ENCODE data around the gene NPTXR.

NPTXR gene

GRCh38 chr22:38872172-38872830 lies 28.5 kb upstream of the NPTXR start, which contains the start of gene CBX6:
TSS of gene CBX6 (minus strand) at chr22:38872216. CDS start at chr22:38872190, 26 bp downstream.
- Mint-ChIP-seq H3K27me3 (peaks cover 7% of the 10 kb centered on the region), H3K4me1 (peaks cover 64% of the 10 kb centered on the region), H3K27ac (peak within 1 kb of the TSS; percentile 81), H3K9me3 (no peaks in the 10 kb centered on the region), H3K4me3 (peak within 1 kb of the TSS; percentile 83), H3K36me3 (ENCODE audit: low read depth) (peaks cover 32% of the 10 kb centered on the region)
- DNase-seq (peak; percentile 98), ATAC-seq (peak; percentile 60)

GRCh38 chr22:38871360-38872171 lies 27.7 kb upstream of the NPTXR start:
- H3K36me3 Mint-ChIP-seq (ENCODE audit: low read depth), result peaks cover 34% of the 10 kb centered on the region
- DNase-seq, result peak; percentile 37
- peak overlapping the region; percentile 83 for H3K4me3 Mint-ChIP-seq
- peak overlapping the region; percentile 79 for H3K27ac Mint-ChIP-seq
- peaks cover 64% of the 10 kb centered on the region for H3K4me1 Mint-ChIP-seq
- no peak for ATAC-seq
- no peaks in the 10 kb centered on the region for H3K9me3 Mint-ChIP-seq
- H3K27me3 Mint-ChIP-seq, result peaks cover 7% of the 10 kb centered on the region

GRCh38 chr22:38870791-38871359 lies 27.0 kb upstream of the NPTXR start:
- Mint-ChIP-seq H3K4me3 (peak overlapping the region; percentile 83), H3K36me3 (ENCODE audit: low read depth) (peaks cover 34% of the 10 kb centered on the region), H3K27ac (peak overlapping the region; percentile 79), H3K27me3 (peaks cover 7% of the 10 kb centered on the region), H3K9me3 (no peaks in the 10 kb centered on the region), H3K4me1 (peaks cover 64% of the 10 kb centered on the region)
- DNase-seq (no peak), ATAC-seq (no peak)

GRCh38 chr22:38870312-38870741 lies 26.5 kb upstream of the NPTXR start:
- no peaks in the 10 kb centered on the region for H3K9me3 Mint-ChIP-seq
- DNase-seq (peak; percentile 93), ATAC-seq (peak; percentile 56)
- H3K4me1 Mint-ChIP-seq, result peaks cover 63% of the 10 kb centered on the region
- H3K27me3 Mint-ChIP-seq, result peaks cover 7% of the 10 kb centered on the region
- H3K4me3 Mint-ChIP-seq, result peak overlapping the region; percentile 83
- H3K36me3 Mint-ChIP-seq (ENCODE audit: low read depth), result peaks cover 34% of the 10 kb centered on the region
- peak overlapping the region; percentile 79 for H3K27ac Mint-ChIP-seq

GRCh38 chr22:38869663-38870062 lies 25.8 kb upstream of the NPTXR start:
- Mint-ChIP-seq H3K27me3 (peaks cover 3% of the 10 kb centered on the region), H3K4me3 (peak overlapping the region; percentile 83), H3K27ac (peak overlapping the region; percentile 79), H3K4me1 (peaks cover 56% of the 10 kb centered on the region), H3K36me3 (ENCODE audit: low read depth) (peaks cover 34% of the 10 kb centered on the region), H3K9me3 (no peaks in the 10 kb centered on the region)
- DNase-seq, result no peak
- ATAC-seq, result no peak

- peaks cover 34% of the 10 kb centered on the region for H3K36me3 Mint-ChIP-seq (ENCODE audit: low read depth)
- H3K27ac Mint-ChIP-seq, result peak overlapping the region; percentile 81
- peaks cover 49% of the 10 kb centered on the region for H3K4me1 Mint-ChIP-seq
- DNase-seq, result peak; percentile 93
- peaks cover 3% of the 10 kb centered on the region for H3K27me3 Mint-ChIP-seq
- peak; percentile 56 for ATAC-seq
- peak overlapping the region; percentile 34 for H3K4me3 Mint-ChIP-seq
- no peaks in the 10 kb centered on the region for H3K9me3 Mint-ChIP-seq
Measured at GRCh38 chr22:38868886-38869381, 25.1 kb upstream of the NPTXR start.

- no peak for ATAC-seq
- Mint-ChIP-seq H3K36me3 (ENCODE audit: low read depth) (peaks cover 34% of the 10 kb centered on the region), H3K27me3 (no peaks in the 10 kb centered on the region), H3K4me3 (peak overlapping the region; percentile 34), H3K9me3 (no peaks in the 10 kb centered on the region), H3K27ac (peak overlapping the region; percentile 81), H3K4me1 (peaks cover 43% of the 10 kb centered on the region)
- DNase-seq, result no peak
Measured at GRCh38 chr22:38868286-38868721, 24.5 kb upstream of the NPTXR start.

- Mint-ChIP-seq H3K27me3 (no peaks in the 10 kb centered on the region), H3K4me3 (no peak overlapping the region), H3K4me1 (peaks cover 37% of the 10 kb centered on the region), H3K36me3 (ENCODE audit: low read depth) (peaks cover 34% of the 10 kb centered on the region), H3K9me3 (no peaks in the 10 kb centered on the region), H3K27ac (peak overlapping the region; percentile 81)
- ATAC-seq, result no peak
- DNase-seq, result no peak
Measured at GRCh38 chr22:38867471-38868285, 23.9 kb upstream of the NPTXR start.

- no peak overlapping the region for H3K27ac Mint-ChIP-seq
- no peak for ATAC-seq
- no peaks in the 10 kb centered on the region for H3K9me3 Mint-ChIP-seq
- no peak overlapping the region for H3K4me3 Mint-ChIP-seq
- H3K27me3 Mint-ChIP-seq, result no peaks in the 10 kb centered on the region
- DNase-seq, result no peak
- peaks cover 34% of the 10 kb centered on the region for H3K36me3 Mint-ChIP-seq (ENCODE audit: low read depth)
- peaks cover 32% of the 10 kb centered on the region for H3K4me1 Mint-ChIP-seq
Measured at GRCh38 chr22:38867124-38867455, 23.3 kb upstream of the NPTXR start.

GRCh38 chr22:38866399-38867123 lies 22.7 kb upstream of the NPTXR start:
- H3K27ac Mint-ChIP-seq, result no peak overlapping the region
- H3K27me3 Mint-ChIP-seq, result no peaks in the 10 kb centered on the region
- no peak for ATAC-seq
- peaks cover 32% of the 10 kb centered on the region for H3K4me1 Mint-ChIP-seq
- H3K4me3 Mint-ChIP-seq, result no peak overlapping the region
- H3K9me3 Mint-ChIP-seq, result no peaks in the 10 kb centered on the region
- peaks cover 34% of the 10 kb centered on the region for H3K36me3 Mint-ChIP-seq (ENCODE audit: low read depth)
- DNase-seq, result no peak

- H3K27ac Mint-ChIP-seq, result no peak overlapping the region
Measured at GRCh38 chr22:38866024-38866398, 22.2 kb upstream of the NPTXR start.

GRCh38 chr22:38865201-38866023 lies 21.6 kb upstream of the NPTXR start:
- ATAC-seq, result no peak
- Mint-ChIP-seq H3K36me3 (ENCODE audit: low read depth) (peaks cover 27% of the 10 kb centered on the region), H3K27me3 (no peaks in the 10 kb centered on the region), H3K4me3 (no peak overlapping the region), H3K4me1 (peaks cover 27% of the 10 kb centered on the region), H3K27ac (no peak overlapping the region), H3K9me3 (no peaks in the 10 kb centered on the region)
- DNase-seq, result no peak

More at GRCh38 chr22:38866024-38866398, 22.2 kb upstream of the NPTXR start:
- Mint-ChIP-seq H3K36me3 (ENCODE audit: low read depth) (peaks cover 33% of the 10 kb centered on the region), H3K4me1 (peaks cover 32% of the 10 kb centered on the region), H3K4me3 (no peak overlapping the region), H3K27me3 (no peaks in the 10 kb centered on the region), H3K9me3 (no peaks in the 10 kb centered on the region)
- DNase-seq (no peak), ATAC-seq (no peak)
